Lung (tissue), 12 donors: ENCODE measurements around the gene SMLR1. TPM values are rescaled to one million over a fixed set of nuclear protein-coding genes. Genes with fewer than 3 reads are reported as not detected.

Source experiments
- ATAC-seq: fragments of 200-7000 bp; cut with Tn5 transposase; one replicate; pipeline ENCODE4 v1.9.1; 2020; ENCODE audit warnings: moderate number of reproducible peaks; ENCODE audit not compliant: insufficient read depth, low FRiP score
- DNase-seq, 3 donors: peaks; one replicate each; pipeline ENCODE4 v3.0.0-alpha.2; 2013 to 2017
- H3K27ac ChIP-seq, 2 donors: one replicate each; pipeline ENCODE4 v1.5.1; 2013; ENCODE audit warnings: mild to moderate bottlenecking in 2 of 2, moderate library complexity in 2 of 2, control low read depth in 1 of 2, inconsistent platforms in 1 of 2, low read depth in 1 of 2, low read length in 1 of 2
- H3K27me3 ChIP-seq, 3 donors: one replicate each; pipeline ENCODE4 v1.5.1; 2013; ENCODE audit warnings: low read length in 2 of 3; ENCODE audit not compliant: control insufficient read depth in 3 of 3, insufficient read depth in 3 of 3
- H3K36me3 ChIP-seq, 4 donors: one replicate each; pipeline ENCODE4 v1.5.1; 2013; ENCODE audit warnings: low read length in 4 of 4, mild to moderate bottlenecking in 1 of 4, moderate library complexity in 1 of 4; ENCODE audit not compliant: control insufficient read depth in 4 of 4, insufficient read depth in 4 of 4
- H3K4me1 ChIP-seq, 5 donors: one replicate each; pipeline ENCODE4 v1.5.1; 2013; ENCODE audit warnings: low read length in 5 of 5, mild to moderate bottlenecking in 2 of 5, moderate library complexity in 1 of 5; ENCODE audit not compliant: control insufficient read depth in 5 of 5, insufficient read depth in 5 of 5
- H3K4me3 ChIP-seq: one replicate; pipeline ENCODE4 v1.5.1; 2013; ENCODE audit warnings: mild to moderate bottlenecking, control low read depth, moderate library complexity
- H3K9ac ChIP-seq, 2 donors: one replicate each; pipeline ENCODE4 v1.5.1; 2013; ENCODE audit warnings: low read length in 2 of 2, control low read depth in 1 of 2; ENCODE audit not compliant: insufficient read depth in 1 of 2
- H3K9me3 ChIP-seq, 4 donors: one replicate each; pipeline ENCODE4 v1.5.1; 2013; ENCODE audit warnings: low read length in 3 of 4, mild to moderate bottlenecking in 1 of 4, moderate library complexity in 1 of 4; ENCODE audit not compliant: control insufficient read depth in 4 of 4, insufficient read depth in 3 of 4
- WGBS, 2 donors: extraction: QIAGEN DNeasy Blood & Tissue Kit; methylation state at CpG; one replicate each; pipeline ENCODE4 v1.1.7; 2013; 5-methylcytosine and 5-hydroxymethylcytosine counted together
- polyA plus RNA-seq, 2 donors: library from polyadenylated mRNA; stranded (reverse); fragments of 200-250 nt; gene quantifications; one replicate each; pipeline ENCODE4 v1.2.1, GENCODE V29; 2013
- total RNA-seq, 2 donors: library from RNA; depleted of rRNA in 1 of 2; stranded (reverse); fragments of >200 nt in 1 of 2; gene quantifications; one replicate each; pipeline ENCODE4 v1.2.1, GENCODE V29; 2014 to 2021
- TF ChIP-seq, protein P1 (sequence below): IDR thresholded peaks from 2 replicates; pipeline ENCODE4 v1.5.1; 2012; ENCODE audit warnings: mild to moderate bottlenecking; ENCODE audit errors: control extremely low read depth, extremely low read depth
- donor health status: control.
- donor health status: control.
- donor health status: Bipolar disorder and iron deficiency.
- donor health status: healthy.
- donor health status: DM: yes; HTN: yes; CAD: no.

Gene SMLR1
- total and polyA plus RNA-seq, 4 donors = not detected

DNA sequence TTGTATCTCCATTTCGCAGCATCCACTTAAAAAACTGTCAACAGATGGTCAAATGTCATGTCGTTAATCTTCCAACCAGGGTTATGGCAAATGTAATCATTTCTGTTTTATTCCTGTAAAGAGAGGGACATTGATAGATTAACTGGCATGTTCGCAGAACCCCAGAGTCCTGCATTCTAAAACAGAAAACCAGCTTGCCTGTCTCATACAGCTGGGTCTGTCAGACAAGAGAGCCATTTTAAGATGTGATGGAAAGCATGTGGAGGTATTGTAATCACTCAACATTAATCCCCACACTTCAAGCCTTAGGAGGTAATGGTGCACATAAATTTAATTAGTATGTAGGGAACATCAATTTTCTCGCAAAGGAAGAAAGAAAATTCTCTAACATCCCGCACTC is 4.4 kb downstream of the SMLR1 start:
- no peaks in the 10 kb centered on the region for H3K4me1 ChIP-seq
- TF ChIP-seq, protein P1, sequence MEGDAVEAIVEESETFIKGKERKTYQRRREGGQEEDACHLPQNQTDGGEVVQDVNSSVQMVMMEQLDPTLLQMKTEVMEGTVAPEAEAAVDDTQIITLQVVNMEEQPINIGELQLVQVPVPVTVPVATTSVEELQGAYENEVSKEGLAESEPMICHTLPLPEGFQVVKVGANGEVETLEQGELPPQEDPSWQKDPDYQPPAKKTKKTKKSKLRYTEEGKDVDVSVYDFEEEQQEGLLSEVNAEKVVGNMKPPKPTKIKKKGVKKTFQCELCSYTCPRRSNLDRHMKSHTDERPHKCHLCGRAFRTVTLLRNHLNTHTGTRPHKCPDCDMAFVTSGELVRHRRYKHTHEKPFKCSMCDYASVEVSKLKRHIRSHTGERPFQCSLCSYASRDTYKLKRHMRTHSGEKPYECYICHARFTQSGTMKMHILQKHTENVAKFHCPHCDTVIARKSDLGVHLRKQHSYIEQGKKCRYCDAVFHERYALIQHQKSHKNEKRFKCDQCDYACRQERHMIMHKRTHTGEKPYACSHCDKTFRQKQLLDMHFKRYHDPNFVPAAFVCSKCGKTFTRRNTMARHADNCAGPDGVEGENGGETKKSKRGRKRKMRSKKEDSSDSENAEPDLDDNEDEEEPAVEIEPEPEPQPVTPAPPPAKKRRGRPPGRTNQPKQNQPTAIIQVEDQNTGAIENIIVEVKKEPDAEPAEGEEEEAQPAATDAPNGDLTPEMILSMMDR = no peak
- no peak overlapping the region for H3K9ac ChIP-seq
- H3K9me3 ChIP-seq = no peaks in the 10 kb centered on the region
- H3K4me3 ChIP-seq = no peak overlapping the region
- H3K36me3 ChIP-seq = peaks cover 0 to 4% (median 0%) of the 10 kb centered on the region in 4 donors
- no peaks in the 10 kb centered on the region for H3K27me3 ChIP-seq
- 94 to 95% methylated on average over 5 of the region's 5 CpGs for WGBS, 2 donors
- H3K27ac ChIP-seq = no peak overlapping the region
- ATAC-seq (no peak), DNase-seq (no peak)

DNA sequence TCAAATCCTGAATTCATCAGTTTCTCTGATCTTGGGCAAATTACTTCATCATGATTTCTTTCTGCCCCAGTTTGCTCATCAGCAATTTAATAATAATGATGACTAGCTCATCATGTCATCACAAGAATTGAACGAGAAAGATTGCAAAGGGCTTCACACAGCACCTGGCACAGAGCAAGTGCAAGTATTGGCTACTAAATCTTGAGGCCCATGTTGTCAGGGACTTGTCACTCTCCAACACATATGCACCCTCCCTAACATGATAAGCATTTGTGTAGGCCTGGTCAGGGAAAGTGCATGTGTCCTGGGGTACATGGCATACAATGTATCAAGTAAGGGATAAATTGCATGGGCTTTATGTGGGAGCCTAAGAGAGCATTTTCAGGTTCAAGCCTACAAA is 6.4 kb downstream of the SMLR1 start:
- no peak overlapping the region for H3K27ac ChIP-seq
- H3K9me3 ChIP-seq = no peaks in the 10 kb centered on the region
- 45 to 97% methylated on average over 1 of the region's 1 CpG for WGBS, 2 donors
- ATAC-seq (no peak), DNase-seq (no peak)
- no peak overlapping the region for H3K4me3 ChIP-seq
- no peak overlapping the region for H3K9ac ChIP-seq
- H3K4me1 ChIP-seq = no peaks in the 10 kb centered on the region
- TF ChIP-seq, protein P1 = no peak
- H3K36me3 ChIP-seq = peaks cover 0 to 4% (median 0%) of the 10 kb centered on the region in 4 donors
- no peaks in the 10 kb centered on the region for H3K27me3 ChIP-seq

DNA sequence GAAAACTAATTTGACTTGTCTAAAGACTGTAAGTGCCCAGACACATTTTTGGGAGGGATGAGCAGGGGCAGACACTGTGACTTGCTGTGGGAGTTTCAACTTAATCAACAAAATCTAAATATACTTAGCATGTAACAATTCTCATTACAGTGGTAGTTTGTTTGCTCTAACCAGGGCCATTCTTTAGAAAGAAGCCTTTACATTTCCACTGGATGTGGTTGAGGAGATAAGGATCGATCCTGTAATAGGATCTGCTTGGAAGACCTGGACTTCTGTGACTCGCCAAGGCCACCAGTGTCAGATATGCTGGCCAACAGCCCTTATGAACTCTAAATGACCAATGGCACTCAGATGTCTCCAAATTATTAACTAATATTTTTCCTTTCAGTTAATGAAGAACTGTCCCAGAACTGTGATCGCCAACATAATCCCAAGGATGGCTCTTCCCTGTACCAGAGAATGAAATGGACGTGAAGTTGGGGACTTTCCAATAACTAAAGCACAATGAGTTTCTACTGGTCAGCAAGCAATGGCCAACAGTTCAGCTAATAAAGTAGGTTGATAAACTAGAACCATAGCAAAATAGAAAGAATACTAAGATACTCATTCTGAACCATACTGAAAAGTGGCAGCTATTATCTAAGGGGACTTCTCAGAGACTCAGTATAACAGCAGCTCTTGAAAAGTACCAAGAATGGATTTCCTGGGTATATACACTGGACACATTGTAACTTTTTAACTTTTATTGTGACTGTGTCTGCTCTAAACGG is 7.5 kb downstream of the SMLR1 start:
- no peaks in the 10 kb centered on the region for H3K4me1 ChIP-seq
- TF ChIP-seq, protein P1 = no peak
- H3K9ac ChIP-seq = no peak overlapping the region
- ATAC-seq = no peak
- H3K4me3 ChIP-seq = no peak overlapping the region
- no peaks in the 10 kb centered on the region for H3K9me3 ChIP-seq
- H3K36me3 ChIP-seq = peaks cover 0 to 4% (median 0%) of the 10 kb centered on the region in 4 donors
- WGBS, 2 donors = 92 to 96% methylated on average over 5 of the region's 5 CpGs
- no peak overlapping the region for H3K27ac ChIP-seq
- DNase-seq = no peak
- no peaks in the 10 kb centered on the region for H3K27me3 ChIP-seq
